ENCODE measurements around the gene CIRBP. TPM values are rescaled to one million over a fixed set of nuclear protein-coding genes. Genes with fewer than 3 reads are reported as not detected.

CIRBP gene
- total and polyA plus RNA-seq, 2 of the 13 experiments (the other 11 are each of a cell fraction or from before 2014, with no cell fraction given) = 133 to 140 TPM

DNA sequence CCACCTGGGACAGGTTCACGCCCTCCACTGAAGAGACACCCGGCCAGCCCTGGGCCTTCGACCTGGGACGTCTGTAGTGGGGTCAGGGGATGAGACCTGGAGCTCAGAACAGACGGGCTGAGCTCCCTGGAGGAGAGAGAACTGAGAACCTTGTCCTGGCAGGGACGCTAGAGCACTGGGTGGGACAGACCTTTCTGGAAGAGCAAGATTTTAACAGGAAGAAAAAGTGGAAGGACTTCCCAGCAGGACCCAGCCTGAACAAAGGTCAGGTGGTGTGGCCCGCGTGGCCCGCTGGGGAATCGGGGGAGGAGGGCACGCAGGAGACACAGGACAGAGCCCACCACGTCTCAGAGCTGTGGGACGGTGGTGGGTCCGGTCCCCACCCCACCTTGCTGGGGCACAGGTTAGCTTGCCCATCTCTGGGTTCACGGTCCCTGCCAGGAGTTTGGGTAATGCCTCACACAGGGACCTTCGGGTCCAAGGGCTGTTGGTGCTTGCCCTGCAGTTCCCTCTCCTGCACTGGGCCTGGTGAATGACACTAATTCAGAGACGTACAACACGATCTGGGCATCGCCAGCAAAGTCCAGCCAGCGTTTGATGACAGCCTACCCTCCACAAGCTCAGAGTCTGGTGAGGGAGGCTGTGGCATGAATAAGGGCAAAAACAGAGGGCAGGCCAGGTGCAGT is 15.3 kb downstream of the CIRBP start (continued):
- TF ChIP-seq ZNF740 (CRISPR knock-in tag; IDR thresholded peaks at IDR 0.05) (peak; percentile 41; the same call in 1 of the 2 replicates), SAP130 (CRISPR knock-in tag; IDR thresholded peaks at IDR 0.05; ENCODE audit: low read depth) (peak; percentile 63), ISL2 (CRISPR knock-in tag; IDR thresholded peaks at IDR 0.05) (no peak), ZSCAN12 (CRISPR knock-in tag; IDR thresholded peaks at IDR 0.05) (no peak), ARID3A (IDR thresholded peaks at IDR 0.05; ENCODE audit: low read depth, low read length) (no peak), ZZZ3 (CRISPR knock-in tag; IDR thresholded peaks at IDR 0.05; ENCODE audit: borderline replicate concordance) (no peak), TFDP1 (CRISPR knock-in tag; IDR thresholded peaks at IDR 0.05; ENCODE audit: borderline replicate concordance) (peak; percentile 49; the same call in 1 of the 2 replicates), KMT2A (CRISPR knock-in tag; IDR thresholded peaks at IDR 0.05) (no peak), CEBPZ (IDR thresholded peaks at IDR 0.05; ENCODE audit: low read length) (no peak), NFRKB (IDR thresholded peaks at IDR 0.05) (no peak), ZNF598 (CRISPR knock-in tag; IDR thresholded peaks at IDR 0.05; ENCODE audit: borderline replicate concordance) (no peak)
- TF ChIP-seq, protein P1, sequence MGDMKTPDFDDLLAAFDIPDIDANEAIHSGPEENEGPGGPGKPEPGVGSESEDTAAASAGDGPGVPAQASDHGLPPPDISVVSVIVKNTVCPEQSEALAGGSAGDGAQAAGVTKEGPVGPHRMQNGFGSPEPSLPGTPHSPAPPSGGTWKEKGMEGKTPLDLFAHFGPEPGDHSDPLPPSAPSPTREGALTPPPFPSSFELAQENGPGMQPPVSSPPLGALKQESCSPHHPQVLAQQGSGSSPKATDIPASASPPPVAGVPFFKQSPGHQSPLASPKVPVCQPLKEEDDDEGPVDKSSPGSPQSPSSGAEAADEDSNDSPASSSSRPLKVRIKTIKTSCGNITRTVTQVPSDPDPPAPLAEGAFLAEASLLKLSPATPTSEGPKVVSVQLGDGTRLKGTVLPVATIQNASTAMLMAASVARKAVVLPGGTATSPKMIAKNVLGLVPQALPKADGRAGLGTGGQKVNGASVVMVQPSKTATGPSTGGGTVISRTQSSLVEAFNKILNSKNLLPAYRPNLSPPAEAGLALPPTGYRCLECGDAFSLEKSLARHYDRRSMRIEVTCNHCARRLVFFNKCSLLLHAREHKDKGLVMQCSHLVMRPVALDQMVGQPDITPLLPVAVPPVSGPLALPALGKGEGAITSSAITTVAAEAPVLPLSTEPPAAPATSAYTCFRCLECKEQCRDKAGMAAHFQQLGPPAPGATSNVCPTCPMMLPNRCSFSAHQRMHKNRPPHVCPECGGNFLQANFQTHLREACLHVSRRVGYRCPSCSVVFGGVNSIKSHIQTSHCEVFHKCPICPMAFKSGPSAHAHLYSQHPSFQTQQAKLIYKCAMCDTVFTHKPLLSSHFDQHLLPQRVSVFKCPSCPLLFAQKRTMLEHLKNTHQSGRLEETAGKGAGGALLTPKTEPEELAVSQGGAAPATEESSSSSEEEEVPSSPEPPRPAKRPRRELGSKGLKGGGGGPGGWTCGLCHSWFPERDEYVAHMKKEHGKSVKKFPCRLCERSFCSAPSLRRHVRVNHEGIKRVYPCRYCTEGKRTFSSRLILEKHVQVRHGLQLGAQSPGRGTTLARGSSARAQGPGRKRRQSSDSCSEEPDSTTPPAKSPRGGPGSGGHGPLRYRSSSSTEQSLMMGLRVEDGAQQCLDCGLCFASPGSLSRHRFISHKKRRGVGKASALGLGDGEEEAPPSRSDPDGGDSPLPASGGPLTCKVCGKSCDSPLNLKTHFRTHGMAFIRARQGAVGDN (CRISPR knock-in tag; IDR thresholded peaks at IDR 0.05) = peak; percentile 85

Data from HepG2 (cell line).